ENCODE results near the gene IGSF8.

Gene IGSF8

DNA sequence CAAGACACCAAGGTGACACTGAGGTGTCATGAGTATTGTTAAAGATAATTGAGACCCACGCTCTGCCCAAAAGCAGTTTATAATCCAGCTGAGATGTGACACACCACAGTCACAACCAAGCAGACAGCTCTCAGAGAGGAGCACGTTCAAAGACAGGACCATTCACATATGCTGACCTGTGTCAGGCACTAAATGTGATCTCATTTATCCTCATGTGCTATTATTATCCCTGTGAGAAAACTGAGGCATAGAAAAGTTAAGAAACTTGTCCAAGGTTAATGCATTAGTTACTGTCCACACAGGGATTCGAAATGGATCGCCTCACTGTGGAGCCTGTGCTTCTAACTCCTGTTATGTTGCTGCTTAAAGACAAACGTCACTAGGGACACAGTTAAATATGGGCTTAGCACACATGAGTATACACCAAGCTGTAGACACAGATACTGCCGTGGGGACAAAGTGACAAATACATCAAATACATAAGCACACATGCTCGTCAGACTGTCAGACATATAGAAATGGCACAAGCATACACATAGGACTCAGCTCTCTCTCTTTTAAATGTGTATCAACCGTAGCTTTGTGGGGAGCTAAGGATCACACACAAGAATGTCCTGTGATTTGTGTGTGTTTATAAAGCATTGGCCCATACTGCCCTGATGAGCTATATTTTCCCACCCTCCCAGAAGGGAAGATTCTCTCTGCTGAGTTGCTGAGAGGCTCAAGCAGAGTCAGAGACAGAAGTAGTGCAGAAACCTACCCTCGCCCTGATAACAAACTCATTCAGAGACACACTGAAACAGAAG is 3.5 kb upstream of the IGSF8 start:
- DNase-seq, result no peak

DNA sequence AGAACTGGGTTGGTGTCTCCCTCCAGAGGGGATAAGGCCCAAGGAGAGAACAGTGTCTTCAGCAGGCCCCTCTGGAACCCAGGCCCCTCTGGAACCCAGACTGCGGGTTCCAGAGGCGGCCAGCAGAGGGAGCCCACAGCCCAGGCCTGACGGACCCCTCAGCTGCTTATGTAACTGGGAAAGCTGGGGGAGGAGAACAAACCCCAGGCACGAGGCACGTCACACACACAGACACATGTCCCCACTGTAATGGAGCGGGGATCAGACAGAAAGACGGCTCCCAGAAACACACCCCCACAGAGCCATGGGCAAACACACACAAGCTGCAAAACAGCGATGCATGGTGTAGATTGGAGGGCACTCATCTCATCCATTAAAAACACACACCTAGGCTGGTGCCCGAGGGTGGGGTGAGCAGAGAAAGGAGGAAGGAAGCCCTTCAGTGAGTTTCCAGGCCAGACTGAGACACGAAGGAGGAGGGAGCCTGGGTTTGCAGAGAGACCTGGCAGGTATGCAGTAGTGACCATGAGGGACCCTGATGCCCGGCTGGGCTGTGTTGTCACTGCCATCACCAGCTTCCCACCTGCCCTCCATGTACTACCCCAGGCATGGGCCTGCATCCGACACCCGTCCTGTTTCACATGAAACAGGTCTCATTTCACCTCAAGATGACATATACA is 2.8 kb upstream of the IGSF8 start:
- DNase-seq, result peak; percentile 55

DNA sequence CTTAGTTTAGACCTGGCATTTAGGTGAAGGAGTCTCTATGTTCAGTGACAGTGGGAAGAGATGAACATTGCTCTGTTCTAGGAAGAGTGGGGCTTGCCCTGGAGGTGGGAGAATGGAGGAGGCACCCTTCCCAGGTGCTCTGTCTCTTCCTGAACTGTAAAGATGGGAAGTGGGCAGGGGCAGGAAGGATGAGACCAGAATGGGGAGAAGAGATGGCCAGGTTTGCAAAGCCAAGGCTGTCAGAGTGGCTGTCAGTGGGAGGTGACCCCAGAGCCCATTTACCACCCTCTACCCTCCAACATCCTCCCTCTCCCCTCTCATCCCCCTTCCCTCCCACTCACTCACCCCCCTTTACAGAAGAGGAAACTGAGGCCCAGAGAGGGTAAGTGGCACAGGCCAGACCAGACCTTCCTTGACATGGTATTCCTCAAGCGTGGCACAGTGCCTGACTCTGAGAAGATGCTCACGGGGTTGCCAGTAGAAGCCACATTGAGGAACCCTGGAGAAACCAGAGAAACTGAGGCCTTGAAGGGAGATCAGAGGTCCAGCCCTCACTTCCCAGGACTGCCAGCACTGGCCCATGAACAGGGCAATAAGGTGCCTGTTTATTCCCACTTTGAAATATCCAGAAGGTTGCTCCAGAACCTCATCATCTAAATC is 1.4 kb upstream of the IGSF8 start:
- no peak for DNase-seq

DNA sequence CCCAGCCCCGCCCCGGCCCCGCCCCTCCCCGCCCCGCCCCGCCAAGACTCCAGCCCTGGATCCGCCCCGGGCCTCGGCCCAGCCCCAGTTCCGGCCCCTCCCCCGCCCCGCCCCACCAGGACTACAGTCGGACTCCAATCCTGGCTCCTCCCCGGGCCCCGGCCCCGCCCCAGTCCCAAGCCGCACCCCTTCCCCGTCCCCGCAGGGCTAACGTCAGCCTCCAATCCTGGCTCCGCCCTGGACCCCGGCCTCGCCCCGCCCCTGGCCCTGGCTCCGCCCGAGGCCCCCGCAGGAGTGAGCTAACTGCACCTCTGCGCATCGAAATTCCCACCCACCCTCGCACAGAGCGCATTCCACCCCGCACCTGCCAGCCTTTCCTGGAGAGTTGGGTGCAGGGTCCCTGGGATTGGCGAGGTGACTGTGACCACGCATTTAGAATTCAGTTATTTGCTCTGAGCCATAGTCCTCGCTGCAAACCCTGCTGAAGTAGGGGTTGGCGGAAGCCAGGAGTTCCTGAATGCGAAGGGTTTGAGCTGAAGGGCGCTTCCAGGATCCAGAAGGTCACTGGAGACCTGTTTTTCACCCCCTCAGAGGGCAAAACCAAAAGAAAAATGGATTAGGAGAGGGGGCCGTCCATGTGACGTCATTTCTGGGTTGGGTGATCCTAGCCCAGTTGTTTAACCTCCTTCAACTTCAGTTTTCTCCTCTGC is 588 bp upstream of the IGSF8 start:
- peak; percentile 96 for DNase-seq

DNA sequence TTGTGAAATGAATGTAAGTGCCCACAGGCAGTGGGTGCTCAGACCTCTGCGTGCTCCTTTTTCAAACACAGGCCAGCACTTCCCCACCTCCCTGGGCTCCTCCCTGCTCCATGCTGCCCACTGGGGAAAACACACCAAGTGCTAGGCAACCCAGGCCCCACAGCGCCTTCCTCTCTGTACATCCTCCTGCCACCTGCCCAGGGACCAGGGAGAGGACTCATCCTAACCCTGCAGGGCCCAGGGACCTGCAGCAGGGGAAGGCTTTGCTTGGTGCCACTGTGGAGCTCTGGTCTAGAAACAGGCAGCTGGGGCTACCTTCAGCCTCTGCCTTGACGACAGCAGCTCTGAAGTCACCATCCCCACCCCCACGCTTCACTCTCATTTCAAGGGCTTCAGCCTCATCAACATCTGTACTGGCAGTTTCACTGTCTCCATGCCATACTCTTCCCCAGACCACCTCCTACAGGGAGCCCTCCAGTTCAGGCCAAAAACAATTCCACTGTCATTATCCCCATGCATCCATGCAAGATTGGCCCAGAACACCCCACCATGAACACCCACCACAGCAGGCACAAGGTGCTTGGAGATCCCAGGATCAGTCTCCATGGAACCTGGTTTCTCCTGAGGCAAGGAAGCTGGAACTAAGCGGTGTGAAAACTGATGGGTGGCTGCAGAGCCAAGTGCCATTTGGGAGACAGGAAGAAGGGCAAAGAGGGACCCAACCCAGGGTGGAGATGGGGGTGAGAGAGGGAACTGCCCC is 1.1 kb downstream of the IGSF8 start:
- no peak for DNase-seq

DNA sequence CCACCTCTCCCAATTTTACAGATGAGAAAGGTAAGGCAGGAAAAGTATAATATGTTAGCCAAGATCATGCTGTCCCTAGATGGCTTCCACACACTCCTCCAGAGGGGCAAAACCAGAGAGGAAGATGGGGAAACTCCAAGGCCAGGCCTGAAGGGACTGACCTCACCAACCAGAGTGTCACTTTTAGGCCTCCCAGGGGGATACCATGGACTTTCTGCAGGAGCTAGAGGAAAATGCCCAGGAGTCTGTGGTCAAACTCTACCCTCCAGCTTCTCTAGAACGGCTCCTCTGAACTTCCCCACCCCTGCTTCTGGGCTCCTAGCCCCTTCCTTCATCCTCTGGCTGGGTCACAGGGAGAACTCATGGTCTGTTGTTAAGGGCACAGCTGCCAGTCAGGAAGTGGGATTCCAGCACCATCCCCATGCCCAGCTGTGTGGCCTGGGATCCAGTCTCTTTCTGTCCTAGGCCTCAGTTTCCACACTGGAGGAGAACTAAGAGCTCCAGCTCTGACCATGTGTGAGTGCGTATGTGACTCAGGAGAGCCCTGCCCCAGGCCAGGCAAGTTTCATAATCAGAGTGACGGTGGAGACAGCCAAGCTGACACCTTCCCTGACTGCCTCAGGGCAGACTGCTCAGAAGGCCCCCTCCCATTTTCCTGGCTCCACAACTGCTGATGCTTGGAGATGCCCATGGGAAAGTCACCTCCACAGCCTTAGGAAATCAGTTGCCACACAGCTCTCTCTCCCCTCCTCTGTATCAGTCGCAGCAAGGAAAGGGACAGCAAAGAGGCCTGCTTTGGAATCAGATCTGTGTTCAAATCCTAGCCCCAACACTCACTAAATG is 1.9 kb downstream of the IGSF8 start:
- DNase-seq, result no peak

DNA sequence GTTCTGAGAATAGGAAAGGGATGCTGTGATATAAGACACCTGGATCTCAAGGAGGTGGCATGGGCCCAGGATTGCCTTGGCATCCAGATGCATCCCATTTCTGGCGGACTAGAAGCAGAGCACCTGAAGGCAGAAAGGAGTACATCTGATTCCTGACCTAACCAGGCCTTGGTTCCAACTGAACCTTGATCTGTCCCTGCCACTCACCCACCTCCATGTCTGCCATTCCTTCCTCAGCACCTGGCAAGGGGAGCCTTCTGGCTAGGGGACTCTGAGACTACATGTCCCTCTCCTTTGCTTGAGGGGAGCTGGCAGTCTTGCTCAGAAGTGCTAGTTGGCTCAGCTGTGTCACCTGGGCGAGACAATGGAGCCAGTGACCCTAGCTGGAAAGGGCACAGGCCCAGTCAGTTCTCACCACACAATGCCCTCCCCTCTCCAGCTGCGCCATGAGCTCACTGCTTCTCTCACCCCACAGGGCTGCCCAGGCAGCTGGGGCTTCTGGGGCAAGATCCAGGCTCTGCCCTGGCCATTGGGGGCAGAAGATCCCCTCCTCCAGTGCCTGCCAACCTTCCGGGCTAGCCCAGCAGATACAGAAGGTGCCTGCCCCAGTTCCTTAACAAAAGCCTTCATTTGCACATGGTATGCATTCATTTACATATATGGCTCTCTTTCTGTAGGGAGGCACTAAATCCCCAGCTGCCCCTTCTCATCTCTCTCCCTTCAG is 2.9 kb downstream of the IGSF8 start:
- DNase-seq, result peak; percentile 1

DNA sequence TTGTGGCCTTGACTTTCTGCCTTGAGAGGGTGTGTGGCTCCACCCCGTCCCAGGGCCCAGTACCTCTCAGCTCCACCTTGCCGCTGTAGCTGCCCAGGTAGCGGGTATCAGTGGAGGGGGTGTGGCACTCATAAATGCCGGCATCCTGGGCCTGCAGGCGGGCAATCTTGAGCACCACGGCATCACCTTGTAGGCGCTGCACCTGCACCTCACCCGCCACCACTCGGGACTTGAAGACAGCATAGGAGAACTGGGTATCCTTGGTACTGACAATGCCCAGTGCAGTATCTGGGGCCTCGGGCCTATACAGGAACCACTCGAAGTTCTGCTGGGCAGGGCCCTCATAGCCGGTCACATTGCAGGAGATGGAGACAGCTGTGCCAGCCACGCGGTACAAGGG is 3.6 kb downstream of the IGSF8 start:
- DNase-seq, result no peak

DNA sequence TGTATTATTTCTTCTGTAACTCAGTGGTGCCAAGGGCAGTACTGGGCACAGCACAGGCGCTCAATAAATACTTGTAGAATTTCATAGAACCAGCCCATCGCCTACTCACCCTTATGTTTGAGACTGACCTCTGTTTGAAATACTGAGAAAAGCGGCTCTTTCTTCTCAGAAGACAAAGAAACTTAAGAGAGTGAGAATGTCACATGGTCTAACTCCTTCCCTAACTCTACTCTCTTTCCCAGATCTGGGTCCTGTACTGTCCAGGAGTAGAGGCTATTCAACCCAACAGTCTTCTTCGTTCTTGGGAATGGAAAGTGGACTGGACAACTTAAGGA is 4.2 kb downstream of the IGSF8 start:
- no peak for DNase-seq

DNA sequence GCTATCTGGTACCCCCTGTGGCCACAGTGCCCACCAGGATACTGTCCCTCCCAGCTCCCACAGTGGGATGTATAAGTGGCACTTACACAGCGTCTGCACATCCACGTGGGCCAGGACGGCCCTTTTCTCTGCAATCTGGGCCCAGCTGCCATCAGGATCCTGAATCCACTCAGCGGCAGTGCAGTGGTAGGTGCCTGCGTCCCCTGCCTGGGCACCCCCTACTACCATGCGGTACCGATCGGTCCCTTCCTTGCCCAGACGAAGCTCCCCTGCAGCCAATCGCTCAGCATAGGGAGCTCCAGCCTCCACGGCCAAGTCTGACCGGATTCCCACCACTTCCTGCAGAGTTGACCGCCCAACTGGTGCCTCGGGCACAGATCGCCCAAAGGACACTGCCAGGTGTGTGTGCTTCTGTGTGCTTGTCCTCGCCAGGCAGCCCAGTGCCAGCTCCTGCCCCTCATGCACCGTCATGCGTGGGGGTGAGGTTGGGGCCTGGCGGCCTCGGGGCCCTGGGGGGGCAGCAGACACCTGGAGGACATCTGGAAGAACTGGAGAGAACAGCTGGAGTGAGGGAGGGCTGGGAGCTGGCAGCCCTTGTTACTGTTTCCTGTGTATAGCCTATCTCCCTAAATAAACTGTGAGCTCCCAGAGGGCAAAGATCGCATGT is 4.7 kb downstream of the IGSF8 start:
- no peak for DNase-seq

DNA sequence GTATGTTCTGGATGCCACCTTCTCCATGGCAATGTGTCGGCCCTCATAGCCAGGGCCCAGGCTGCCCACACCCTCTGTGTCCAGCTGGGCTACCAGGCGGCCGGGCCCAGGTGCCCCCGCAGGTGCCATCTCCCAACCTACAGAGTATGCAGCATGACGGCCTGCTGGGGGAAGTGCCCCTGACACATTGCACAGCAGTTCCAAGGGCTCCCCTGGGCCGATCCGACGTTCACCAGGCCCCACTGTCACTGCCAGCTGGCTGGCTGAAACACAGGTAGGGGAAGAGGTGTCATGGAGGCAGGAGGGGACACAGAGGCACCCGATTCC is 5.4 kb downstream of the IGSF8 start:
- no peak for DNase-seq

DNA sequence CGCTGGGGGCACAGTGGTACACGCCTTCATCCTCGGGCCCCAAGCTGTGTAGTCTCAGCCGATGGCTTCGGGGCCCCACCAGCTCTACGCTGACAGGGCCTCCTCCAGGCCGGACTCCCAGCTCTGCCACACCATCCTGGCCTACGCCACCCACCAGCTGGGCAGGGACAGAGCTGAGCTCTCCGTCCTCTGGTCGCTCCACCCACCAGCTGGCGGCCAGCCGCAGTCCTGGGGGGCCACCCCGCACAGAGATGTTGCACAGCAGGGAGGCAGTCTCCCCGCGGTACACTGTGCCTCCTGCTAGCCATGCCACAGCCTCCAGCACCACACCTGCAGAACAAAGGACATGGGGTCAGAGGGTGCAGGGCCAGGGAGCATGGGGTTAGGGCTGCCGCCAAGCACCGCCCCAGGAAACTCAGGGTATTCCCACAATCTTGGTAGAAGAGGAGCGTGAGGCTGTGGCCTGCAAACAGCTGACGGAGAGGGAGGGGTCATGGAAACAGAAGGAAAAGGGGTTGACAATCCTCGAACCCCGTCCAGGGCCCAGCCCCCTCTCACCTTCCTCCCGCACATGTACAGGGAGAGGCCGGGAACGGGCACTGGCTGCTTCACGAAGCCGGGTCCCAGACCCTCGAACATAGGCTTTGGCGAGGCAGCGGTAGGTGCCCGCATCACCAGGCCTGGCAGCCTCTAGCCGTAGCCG is 5.9 kb downstream of the IGSF8 start:
- no peak for DNase-seq

DNA sequence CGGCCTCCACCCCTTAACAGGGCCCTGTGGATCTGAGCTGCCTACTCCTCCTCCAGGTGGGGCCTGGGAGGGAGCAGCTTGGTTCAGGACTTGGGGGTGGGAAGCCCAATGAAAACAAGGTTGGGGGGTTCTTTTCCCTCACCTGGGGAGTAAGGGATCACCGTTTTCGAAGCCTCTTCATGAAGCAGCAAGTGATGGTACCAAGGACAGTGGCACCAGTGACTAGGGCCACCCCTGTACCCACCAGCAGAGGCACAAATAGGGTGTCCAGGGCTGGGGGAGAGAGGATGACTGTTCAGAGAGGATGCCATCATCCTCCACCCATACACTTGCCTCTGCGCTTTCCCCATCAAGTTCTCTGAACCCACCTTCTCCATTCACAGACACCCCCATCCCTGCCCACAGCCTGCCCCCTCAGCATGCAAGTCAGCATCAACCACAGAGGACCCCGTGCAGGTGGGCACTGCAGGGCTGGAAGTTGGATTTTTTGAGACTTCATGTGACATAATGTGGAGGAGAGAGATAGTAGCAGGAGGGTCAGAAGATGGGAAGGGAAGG is 6.7 kb downstream of the IGSF8 start:
- no peak for DNase-seq

DNA sequence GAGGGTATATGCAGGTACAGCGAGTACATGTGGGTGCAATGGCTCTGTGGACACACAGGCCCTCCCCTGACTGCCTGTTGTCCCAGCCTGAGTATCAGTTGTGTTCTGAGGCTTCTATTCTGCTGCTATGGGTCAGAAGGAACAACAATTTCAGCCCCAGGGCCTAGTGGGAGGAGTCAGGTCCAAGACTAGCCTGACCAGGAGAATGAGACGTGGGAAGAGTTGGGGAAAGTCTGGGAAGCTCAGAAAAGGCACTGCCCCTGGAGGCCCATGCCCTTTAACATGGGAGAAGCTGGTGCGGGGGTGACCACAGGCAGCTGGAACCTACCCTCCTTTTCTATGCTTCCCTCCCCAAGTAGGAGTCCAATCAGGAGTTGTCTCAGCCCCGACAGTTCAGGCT is 7.7 kb downstream of the IGSF8 start:
- no peak for DNase-seq

DNA sequence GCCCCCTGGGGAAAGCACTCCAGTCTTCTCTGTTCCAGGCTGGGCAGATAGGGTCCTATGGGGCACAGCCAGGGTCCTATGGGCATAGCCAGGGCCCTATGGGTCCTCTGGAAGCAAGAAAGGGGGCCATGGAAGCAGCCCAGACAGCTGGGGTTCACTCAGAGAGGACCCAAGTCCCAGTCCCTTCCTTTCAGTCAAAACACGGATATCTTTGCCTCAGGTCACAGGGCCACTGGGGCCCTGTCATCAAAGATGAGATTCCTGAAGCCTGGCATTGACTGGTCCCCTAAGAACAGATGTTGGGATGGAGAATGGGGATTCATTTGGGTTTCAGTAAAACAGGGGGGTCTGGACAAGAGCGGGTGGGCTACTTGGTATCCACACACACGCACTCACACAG is 8.5 kb downstream of the IGSF8 start:
- no peak for DNase-seq

DNA sequence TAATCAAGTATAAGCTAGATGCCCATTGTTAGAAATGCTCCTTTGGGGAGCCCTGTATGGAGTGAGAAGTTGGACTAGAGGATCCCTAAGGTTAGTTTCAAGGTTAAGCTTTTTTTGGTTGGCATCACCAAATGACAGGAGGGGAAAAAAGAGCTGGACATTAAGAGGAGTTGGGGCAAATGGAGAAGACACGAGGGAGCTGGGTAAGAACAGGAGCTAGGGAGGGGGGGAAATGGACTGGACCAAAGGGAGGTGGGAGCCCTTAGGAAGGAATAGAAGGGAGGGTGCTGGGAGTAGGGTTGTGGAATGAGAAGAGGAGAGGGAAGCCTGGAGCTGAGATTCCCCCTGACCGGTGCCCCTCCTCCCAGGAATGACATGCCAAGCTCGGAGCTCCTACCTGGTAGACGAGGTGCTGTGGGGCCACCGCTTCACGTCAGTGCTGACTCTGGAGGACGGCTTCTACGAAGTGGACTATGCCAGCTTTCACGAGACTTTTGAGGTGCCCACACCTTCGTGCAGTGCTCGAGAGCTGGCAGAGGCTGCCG is 11.2 kb downstream of the IGSF8 start:
- DNase-seq, result no peak

DNA sequence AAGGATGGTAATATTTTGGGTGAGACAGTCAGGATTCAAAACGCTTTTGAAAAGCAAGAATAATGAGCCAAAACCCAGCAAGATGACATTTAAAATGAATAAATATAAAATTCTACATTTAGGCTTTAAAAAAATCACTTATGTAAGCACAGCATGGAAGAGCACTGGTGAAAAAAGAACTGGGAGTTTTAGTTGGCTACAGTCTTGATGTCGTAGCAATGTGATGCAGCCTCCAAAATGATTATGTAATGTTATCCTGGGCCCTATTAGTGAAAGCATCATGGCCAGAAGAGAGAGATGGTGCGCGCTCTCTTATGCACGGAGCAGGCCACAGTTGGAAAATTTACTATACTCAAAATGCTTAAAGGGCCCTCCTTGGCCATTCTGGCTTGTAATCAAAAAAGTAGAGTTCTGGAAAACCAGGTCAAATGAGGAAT is 11.9 kb downstream of the IGSF8 start:
- DNase-seq, result no peak

DNA sequence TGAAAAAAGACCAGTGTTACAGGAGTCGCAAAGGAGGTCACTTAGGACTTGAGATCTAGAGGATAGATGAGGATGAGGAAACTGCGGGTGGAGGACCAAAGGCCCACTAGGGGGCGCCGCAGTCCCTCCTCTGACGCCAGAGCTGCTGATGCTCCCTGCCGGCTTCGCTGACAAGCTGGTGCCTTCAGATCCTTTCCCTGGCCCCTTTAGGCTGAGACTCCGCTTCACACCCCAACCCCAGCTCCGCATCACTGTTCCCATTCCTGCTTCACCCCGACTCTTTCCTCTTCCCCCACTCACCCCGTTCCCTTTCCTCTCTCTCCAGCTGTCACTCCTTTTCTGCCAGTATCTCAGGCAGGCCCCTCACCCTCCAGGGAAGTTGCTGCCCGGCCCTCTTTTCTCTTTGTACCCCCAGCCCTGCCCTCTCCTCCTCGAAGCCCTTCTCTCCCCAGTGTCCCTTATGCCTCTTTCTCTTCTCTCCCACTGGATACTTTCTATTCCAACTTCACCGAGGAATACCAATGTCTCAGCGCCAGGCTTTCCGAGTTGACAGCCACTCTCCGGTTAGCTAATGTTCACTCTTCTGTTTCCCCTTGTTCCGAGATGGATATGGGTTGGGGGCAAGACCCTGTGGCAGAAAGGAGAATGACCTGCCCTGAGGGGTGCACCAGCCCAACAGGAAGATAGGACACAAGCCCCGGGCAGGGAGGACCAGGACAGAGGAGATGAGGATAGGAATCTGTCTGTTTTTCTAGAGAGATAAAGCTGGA is 12.5 kb downstream of the IGSF8 start:
- DNase-seq, result peak; percentile 27

Data from NCI-H2029 (cell line).